ENCODE measurements around the gene MTMR4. TPM values are rescaled to one million over a fixed set of nuclear protein-coding genes. Genes with fewer than 3 reads are reported as not detected.
A peak's percentile ranks its signal among the peaks of the same experiment; 100 is the strongest.

MTMR4 gene
- total RNA-seq, 2 donors from 2014 or later, result 21.3 to 39.6 TPM

DNA sequence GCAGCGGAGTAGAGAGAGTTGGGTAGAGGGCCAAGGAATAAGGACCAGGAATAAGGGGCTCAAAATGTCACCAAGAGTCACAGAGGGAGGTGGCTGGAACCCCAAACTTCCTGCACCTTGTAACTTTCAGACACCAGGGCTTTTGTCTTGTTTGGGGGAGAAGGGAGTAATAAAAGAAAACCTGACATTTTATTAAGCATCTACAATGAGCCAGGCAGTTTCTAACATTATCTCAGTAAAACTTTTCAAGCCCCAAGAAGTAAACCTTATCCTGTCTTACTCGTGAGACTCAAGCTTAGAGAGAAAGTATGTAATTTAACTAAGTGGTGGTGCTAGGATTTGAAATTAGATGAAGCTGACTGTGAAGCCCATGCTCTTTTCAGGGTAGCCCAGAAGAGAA, 848 bp upstream of the MTMR4 start:
- Histone ChIP-seq H3K9me3 (no peaks in the 10 kb centered on the region), H3K27ac (peak overlapping the region in 3 of 4 donors; percentile 59 to 75 (median 62)), H3K4me3 (no peak overlapping the region), H3K36me3 (replicated peaks in 1 of 2; ENCODE audit: insufficient read depth in 1 of 2, low read depth in 2 of 2) (peaks cover 0 to 9% of the 10 kb centered on the region in 2 donors), H3K4me1 (peaks cover 33% of the 10 kb centered on the region), H3K27me3 (no peaks in the 10 kb centered on the region)
- DNase-seq (no peak), ATAC-seq (no peak)
- TF ChIP-seq POLR2A (IDR thresholded peaks at IDR 0.05), result no peak
- TF ChIP-seq, protein P1, sequence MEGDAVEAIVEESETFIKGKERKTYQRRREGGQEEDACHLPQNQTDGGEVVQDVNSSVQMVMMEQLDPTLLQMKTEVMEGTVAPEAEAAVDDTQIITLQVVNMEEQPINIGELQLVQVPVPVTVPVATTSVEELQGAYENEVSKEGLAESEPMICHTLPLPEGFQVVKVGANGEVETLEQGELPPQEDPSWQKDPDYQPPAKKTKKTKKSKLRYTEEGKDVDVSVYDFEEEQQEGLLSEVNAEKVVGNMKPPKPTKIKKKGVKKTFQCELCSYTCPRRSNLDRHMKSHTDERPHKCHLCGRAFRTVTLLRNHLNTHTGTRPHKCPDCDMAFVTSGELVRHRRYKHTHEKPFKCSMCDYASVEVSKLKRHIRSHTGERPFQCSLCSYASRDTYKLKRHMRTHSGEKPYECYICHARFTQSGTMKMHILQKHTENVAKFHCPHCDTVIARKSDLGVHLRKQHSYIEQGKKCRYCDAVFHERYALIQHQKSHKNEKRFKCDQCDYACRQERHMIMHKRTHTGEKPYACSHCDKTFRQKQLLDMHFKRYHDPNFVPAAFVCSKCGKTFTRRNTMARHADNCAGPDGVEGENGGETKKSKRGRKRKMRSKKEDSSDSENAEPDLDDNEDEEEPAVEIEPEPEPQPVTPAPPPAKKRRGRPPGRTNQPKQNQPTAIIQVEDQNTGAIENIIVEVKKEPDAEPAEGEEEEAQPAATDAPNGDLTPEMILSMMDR (IDR thresholded peaks at IDR 0.05), result no peak
- 54 to 58% methylated on average over 2 of the region's 2 CpGs for WGBS, 2 donors
- intact Hi-C loops (cut with DNase I), result no loop called here

DNA sequence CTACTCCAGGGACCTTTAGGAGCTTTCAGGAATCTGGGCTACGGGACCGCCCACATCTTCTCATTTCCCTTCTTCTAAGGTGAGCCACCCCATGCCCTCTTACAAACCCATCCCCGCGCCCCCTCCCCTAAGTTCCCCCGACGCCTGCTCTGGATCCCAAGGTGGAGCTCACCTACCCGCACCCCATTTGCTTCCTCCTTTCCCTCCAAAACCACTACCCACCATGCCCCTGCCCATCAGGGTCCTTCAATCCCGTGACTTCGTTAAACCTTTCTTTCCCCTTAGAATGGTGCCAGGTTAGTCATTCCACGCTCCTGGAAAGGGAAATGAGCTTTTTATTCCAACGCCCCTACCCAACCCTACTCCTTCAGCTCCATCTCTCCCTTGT, 326 bp upstream of the MTMR4 start:
- ATAC-seq (no peak), DNase-seq (no peak)
- 29 to 40% methylated on average over 11 of the region's 11 CpGs for WGBS, 2 donors
- Histone ChIP-seq H3K27me3 (no peaks in the 10 kb centered on the region), H3K4me1 (peaks cover 33% of the 10 kb centered on the region), H3K9me3 (no peaks in the 10 kb centered on the region), H3K27ac (peak overlapping the region; percentile 43 to 75 (median 60)), H3K36me3 (replicated peaks in 1 of 2; ENCODE audit: insufficient read depth in 1 of 2, low read depth in 2 of 2) (peaks cover 0 to 11% of the 10 kb centered on the region in 2 donors), H3K4me3 (no peak overlapping the region)
- intact Hi-C loops (cut with DNase I), result no loop called here
- TF ChIP-seq POLR2A (IDR thresholded peaks at IDR 0.05), result no peak
- TF ChIP-seq, protein P1 (IDR thresholded peaks at IDR 0.05), result no peak

DNA sequence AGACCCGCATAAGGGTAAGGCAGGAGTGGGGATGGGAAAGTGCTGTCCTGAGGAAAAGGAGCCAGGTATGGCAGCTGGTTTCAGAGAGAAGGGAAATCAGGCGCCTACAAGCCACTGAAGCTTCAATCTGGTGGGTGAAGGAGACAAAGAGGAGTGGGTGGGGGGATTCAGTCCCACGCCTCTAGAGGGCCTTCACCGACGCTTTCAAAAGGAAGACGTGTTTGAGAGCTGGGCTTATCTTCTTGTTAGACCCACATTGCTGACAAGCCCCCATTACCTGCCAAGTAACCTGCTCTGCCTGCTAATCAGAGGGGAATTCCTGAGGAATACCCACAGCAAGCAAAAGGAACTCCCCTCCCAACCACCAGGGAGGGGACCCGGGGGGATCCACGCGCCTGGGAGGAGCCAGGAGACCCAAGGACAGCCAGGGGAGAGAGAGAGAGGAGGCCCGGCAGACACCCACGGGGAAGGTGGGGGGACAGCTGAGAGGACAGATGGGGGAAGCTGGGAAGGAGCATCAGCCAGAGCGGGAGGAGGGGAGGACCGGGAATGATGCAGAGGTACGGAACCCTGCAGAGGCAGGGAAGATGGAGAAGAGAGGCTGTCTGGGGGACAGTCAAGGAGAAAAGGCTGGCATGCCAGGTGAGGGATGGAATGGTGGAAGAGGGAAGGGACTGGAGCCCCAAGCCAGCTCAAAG, 1.0 kb downstream of the MTMR4 start:
- Histone ChIP-seq H3K27me3 (no peaks in the 10 kb centered on the region), H3K4me1 (peaks cover 33% of the 10 kb centered on the region), H3K4me3 (no peak overlapping the region), H3K36me3 (replicated peaks in 1 of 2; ENCODE audit: insufficient read depth in 1 of 2, low read depth in 2 of 2) (peaks cover 0 to 19% of the 10 kb centered on the region in 2 donors), H3K9me3 (no peaks in the 10 kb centered on the region), H3K27ac (no peak overlapping the region)
- DNase-seq, result no peak
- intact Hi-C loops (cut with DNase I), result no loop called here
- no peak for TF ChIP-seq POLR2A (IDR thresholded peaks at IDR 0.05)
- TF ChIP-seq, protein P1 (IDR thresholded peaks at IDR 0.05), result no peak
- ATAC-seq, result no peak
- 35 to 37% methylated on average over 14 of the region's 14 CpGs for WGBS, 2 donors

DNA sequence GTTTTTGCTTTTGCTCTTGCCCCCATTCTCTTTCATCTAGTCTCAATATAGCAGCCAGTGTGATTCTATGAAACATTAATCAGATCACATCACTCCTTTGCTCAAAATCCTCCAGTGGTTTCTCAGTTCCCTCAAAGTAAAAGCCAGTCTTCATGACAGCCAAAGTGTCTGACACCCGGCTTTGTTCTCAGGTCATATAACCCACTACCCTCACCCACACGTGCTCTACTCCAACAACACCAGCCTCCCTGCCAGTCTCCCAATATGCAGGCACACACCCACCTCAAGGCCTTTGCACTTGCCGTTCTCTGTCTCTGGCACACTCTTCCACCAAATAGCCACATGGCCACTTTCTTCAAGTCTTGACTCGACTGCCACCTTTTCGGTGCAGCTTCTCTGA, 4.4 kb downstream of the MTMR4 start:
- Histone ChIP-seq H3K27me3 (no peaks in the 10 kb centered on the region), H3K27ac (no peak overlapping the region), H3K4me3 (no peak overlapping the region), H3K4me1 (peaks cover 19% of the 10 kb centered on the region), H3K36me3 (replicated peaks in 1 of 2; ENCODE audit: insufficient read depth in 1 of 2, low read depth in 2 of 2) (peaks cover 0 to 37% of the 10 kb centered on the region in 2 donors), H3K9me3 (no peaks in the 10 kb centered on the region)
- TF ChIP-seq, protein P1 (IDR thresholded peaks at IDR 0.05), result no peak
- TF ChIP-seq POLR2A (IDR thresholded peaks at IDR 0.05), result no peak
- ATAC-seq (no peak), DNase-seq (no peak)
- WGBS, 2 donors, result 90 to 92% methylated on average over 5 of the region's 5 CpGs
- intact Hi-C loops (cut with DNase I), result no loop called here

Data from body of pancreas (tissue), 4 donors.